Bronchial epithelial cell (primary cell): ENCODE results near the gene KSR1. TPM values are rescaled to one million over a fixed set of nuclear protein-coding genes. Genes with fewer than 3 reads are reported as not detected.
"Not testable (repeated sequence)": the region's sequence is repeated elsewhere in the genome, so short reads cannot be mapped to it uniquely, and the experiment has no call there.

Source experiments
- DNase-seq: peaks from one replicate; pipeline ENCODE4 v3.0.0-alpha.2; 2010; ENCODE audit warnings: low read depth
- FAIRE-seq: peaks from 2 replicates; lab custom pipeline; 2011; peaks lifted over from hg19 to GRCh38; lab: Jason Lieb, UNC
- H3K27me3 ChIP-seq: 2 replicates; pipeline ENCODE4 v1.5.1; 2011; ENCODE audit warnings: low read length; ENCODE audit not compliant: control insufficient read depth, insufficient read depth
- H3K36me3 ChIP-seq: 2 replicates; pipeline ENCODE4 v1.5.1; 2011; ENCODE audit warnings: low read length; ENCODE audit not compliant: control insufficient read depth, insufficient read depth
- H3K4me3 ChIP-seq: 2 replicates; pipeline ENCODE4 v1.5.1; 2011; ENCODE audit warnings: mild to moderate bottlenecking, low read depth, low read length, control low read depth
- total RNA-seq: library from RNA; depleted of rRNA; stranded (reverse); fragments of >200 nt; gene quantifications from 2 replicates; pipeline ENCODE4 v1.2.1, GENCODE V29; 2014
- TF ChIP-seq, protein P1 (sequence below): IDR thresholded peaks from 2 replicates; pipeline ENCODE4 v1.5.1; 2011; ENCODE audit warnings: mild to moderate bottlenecking, moderate library complexity, low read length, control low read depth, inconsistent platforms; ENCODE audit not compliant: insufficient read depth, severe bottlenecking

The KSR1 gene
- total RNA-seq, 1 donor from 2014 or later, result 0.53 TPM

DNA sequence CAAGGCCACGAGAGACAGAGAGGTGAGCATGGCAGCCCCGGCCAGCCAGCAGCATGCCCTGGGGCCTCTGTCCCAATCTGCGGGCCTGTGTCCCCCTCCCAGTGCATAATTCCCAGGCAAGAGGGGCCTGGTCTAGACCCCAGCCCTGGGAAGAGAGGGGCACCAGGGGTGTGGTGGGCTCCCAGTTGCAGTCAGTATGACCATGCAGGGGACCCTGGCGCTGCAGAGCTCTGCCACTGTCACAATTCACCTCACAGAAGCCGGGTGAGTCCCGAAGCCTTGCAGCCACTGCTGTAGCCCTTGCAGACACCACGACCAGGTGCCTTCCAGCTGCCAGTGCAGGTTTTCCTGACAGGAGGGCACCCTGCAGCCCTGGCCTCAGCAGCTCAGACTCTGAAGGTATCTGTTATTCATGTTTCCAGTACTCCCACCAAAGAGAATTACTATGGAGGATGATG lies 25.8 kb upstream of the KSR1 start:
- TF ChIP-seq, protein P1, sequence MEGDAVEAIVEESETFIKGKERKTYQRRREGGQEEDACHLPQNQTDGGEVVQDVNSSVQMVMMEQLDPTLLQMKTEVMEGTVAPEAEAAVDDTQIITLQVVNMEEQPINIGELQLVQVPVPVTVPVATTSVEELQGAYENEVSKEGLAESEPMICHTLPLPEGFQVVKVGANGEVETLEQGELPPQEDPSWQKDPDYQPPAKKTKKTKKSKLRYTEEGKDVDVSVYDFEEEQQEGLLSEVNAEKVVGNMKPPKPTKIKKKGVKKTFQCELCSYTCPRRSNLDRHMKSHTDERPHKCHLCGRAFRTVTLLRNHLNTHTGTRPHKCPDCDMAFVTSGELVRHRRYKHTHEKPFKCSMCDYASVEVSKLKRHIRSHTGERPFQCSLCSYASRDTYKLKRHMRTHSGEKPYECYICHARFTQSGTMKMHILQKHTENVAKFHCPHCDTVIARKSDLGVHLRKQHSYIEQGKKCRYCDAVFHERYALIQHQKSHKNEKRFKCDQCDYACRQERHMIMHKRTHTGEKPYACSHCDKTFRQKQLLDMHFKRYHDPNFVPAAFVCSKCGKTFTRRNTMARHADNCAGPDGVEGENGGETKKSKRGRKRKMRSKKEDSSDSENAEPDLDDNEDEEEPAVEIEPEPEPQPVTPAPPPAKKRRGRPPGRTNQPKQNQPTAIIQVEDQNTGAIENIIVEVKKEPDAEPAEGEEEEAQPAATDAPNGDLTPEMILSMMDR, result no peak
- FAIRE-seq, result no peak

DNA sequence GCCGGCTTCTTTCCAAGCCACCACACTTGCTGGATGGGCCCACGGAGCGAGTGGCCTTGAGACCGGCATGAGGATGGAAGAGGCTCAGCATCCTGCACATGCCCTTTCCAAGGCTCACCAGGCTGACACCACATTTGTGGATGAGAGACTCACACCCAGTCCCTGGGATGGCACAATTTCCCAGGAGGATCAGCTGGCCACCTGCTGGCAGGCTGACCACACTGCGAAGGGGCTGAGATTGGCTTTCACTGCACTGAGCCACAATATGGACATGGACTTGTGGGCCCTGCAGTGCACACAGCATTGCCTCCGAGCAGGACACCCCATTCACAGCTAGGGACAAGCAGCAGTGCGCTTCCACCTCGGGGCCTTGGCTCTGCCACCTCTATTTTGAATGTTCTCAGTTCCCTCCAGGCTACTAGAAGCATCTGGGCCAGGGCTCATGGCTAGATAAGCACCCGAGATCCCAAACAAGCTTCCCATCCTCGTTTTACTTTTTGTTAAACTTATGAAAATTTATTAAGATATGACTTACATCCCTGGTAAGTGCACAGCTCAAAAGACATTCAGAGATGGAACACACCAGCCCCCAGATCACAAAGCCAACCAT lies 25.3 kb upstream of the KSR1 start:
- TF ChIP-seq, protein P1, result peak; percentile 84
- DNase-seq (peak; percentile 34), FAIRE-seq (no peak)
- Histone ChIP-seq H3K27me3 (no peaks in the 10 kb centered on the region), H3K36me3 (no peaks in the 10 kb centered on the region), H3K4me3 (no peak overlapping the region)

More for the DNA sequence above, 25.8 kb upstream of the KSR1 start:
- DNase-seq, result no peak
- H3K36me3 ChIP-seq, result no peaks in the 10 kb centered on the region
- H3K27me3 ChIP-seq, result no peaks in the 10 kb centered on the region
- no peak overlapping the region for H3K4me3 ChIP-seq

DNA sequence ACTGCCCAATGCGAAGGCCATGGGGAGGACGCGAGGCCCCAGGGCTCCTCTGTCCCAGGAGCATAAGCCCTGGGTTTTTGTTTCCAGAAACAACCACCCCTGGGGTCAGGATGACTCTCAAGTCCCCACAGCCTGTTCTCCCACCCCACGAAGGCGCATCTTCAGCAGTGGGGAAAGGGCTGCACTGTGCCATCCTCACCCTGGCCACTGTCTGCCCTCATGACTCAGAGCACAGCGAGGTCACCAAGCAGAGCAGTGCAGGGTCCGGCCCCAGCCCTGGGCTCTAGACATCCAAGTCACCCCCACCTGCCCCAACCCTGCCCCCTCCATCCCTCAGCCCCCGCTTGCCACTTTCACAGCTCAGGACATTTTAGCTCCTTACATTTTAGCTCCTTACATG lies 22.7 kb upstream of the KSR1 start:
- FAIRE-seq, result no peak
- no peaks in the 10 kb centered on the region for H3K36me3 ChIP-seq
- TF ChIP-seq, protein P1, result no peak

DNA sequence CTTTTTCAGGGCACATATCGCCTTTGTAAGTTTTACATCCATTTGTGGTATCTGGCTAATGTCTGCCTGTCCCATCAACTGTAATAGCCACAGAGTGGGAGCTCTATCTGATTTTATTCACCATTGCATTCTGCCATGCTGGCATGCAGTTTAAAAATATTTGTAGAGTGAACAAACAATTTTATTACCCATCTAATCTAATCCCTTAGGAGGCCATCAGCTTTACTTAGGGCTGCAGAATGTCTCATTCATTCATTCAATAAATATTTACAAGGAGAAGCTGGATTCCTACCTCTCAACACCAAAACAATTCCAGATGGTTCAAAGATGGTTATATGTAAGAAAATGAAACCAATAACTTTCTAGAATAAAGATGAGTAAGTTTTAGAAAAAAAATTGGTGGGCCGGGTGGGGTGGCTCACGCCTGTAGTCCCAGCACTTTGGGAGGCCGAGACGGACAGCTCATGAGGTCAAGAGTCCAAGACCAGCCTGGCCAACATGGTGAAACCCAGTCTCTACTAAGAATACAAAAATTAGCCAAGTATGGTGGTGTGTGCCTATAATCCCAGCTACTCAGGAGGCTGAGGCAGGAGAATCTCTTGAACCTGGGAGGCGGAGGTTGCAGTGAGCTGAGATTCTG lies 20.7 kb upstream of the KSR1 start:
- H3K27me3 ChIP-seq, H3K4me3 ChIP-seq, H3K36me3 ChIP-seq, DNase-seq, FAIRE-seq: not testable (repeated sequence)

More for the DNA sequence above, 22.7 kb upstream of the KSR1 start:
- H3K27me3 ChIP-seq, result no peaks in the 10 kb centered on the region
- no peak overlapping the region for H3K4me3 ChIP-seq
- no peak for DNase-seq

DNA sequence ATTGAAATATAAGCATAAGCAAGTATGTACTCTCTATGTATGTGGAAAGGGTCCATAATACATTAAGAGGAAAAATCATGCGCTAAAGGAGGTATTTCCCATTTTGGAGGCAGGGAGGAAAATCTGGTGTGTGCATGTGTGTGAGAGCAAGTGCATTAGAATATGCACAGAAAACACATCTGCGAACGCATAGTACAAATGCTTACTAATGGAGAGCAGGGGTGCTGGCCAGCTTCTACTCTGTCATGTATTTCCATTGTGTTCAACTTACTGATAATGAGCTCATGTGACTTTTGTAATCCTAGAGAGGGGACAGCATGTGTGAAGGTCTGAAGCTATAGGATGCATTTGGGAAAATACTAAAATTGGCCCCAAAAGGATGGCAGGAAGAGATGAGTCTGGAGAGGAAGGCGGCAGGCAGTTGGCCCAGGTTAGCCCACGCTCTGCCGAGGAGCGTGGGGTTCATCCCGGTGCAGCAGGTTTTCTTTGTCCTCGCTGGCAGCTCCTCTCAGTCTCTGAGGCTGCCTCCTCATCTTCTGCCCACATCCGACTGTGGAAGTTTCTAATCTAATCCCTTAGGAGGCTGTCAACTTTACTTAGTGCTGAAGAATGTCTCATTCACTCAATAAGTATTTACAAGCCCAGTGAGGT lies 17.8 kb upstream of the KSR1 start:
- no peak overlapping the region for H3K4me3 ChIP-seq
- FAIRE-seq (no peak), DNase-seq (no peak)
- no peaks in the 10 kb centered on the region for H3K27me3 ChIP-seq
- TF ChIP-seq, protein P1, result no peak
- H3K36me3 ChIP-seq, result no peaks in the 10 kb centered on the region

DNA sequence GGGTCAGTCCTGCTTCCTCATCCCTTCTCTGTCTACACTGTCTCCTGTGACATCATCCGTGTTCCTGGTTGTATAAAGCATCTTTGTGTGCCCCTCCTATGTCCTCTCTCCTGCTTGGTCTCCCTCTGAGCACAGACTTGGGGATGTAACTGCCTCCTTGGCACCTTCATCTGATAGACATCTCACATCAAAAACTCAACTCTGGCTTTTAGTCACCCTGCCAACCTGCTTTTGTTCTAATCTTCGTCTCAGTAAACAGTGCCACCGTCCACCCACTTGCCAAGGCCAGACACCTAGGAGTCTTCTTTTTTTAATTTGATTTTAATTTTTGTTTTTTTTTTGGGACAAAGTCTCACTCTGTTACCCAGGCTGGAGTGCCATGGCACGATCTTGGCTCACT lies 16.9 kb upstream of the KSR1 start:
- FAIRE-seq (no peak), DNase-seq (no peak)
- no peaks in the 10 kb centered on the region for H3K36me3 ChIP-seq
- H3K27me3 ChIP-seq, result no peaks in the 10 kb centered on the region
- H3K4me3 ChIP-seq, result no peak overlapping the region
- TF ChIP-seq, protein P1, result no peak
